ENCODE data around the gene UBXN1. TPM values are rescaled to one million over a fixed set of nuclear protein-coding genes. Genes with fewer than 3 reads are reported as not detected.
A peak's percentile ranks its signal among the peaks of the same experiment; 100 is the strongest.

Gene UBXN1
- total RNA-seq, 1 experiment from 2014 or later = 118 TPM

DNA sequence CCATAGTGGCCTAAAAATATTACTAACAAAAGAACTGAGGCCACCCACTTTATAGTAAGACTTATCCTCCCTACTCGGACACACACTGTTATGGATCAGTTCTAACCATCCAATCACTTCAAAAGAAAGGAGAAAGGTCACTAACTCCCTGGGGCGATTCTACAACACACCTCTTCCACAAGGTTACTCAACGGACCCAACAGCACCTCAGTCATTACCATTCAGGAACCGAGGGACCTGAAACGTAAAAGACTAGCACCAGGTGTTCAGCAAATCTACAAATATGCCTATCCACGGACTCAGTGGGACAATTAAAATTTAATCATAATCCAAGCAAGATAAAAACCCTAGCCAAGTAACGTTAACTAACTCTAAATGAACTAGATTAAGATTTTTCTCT, 46.8 kb upstream of the UBXN1 start:
- H3K4ac ChIP-seq (ENCODE audit: low read depth, low read length) = no peak overlapping the region
- peak overlapping the region in 2 of 3 experiments; percentile 67 to 92; a peak in 5 of 7 replicates for H3K27ac Mint-ChIP-seq
- H3K14ac ChIP-seq (ENCODE audit: insufficient read depth, low read length) = no peak overlapping the region
- peaks cover 25% of the 10 kb centered on the region for H3K23me2 ChIP-seq (ENCODE audit: insufficient read length, low read depth, low read length, poor library complexity, severe bottlenecking)
- no peak overlapping the region for H3K18ac ChIP-seq (ENCODE audit: insufficient read length, low read depth, low read length)
- no peaks in the 10 kb centered on the region for H3K4me1 ChIP-seq (ENCODE audit: insufficient read depth, low read length)
- peaks cover 38 to 55% (median 49%) of the 10 kb centered on the region in 3 experiments for H3K36me3 Mint-ChIP-seq (ENCODE audit: insufficient read depth in 1 of 3, low read depth in 3 of 3)
- no peak for TF ChIP-seq CTCF (conservative IDR thresholded peaks at IDR 0.05)
- no peak overlapping the region for H3K56ac ChIP-seq (ENCODE audit: insufficient read length, low read depth, low read length)
- no peak overlapping the region for H2BK20ac ChIP-seq (ENCODE audit: low read depth, low read length, poor library complexity, severe bottlenecking)
- no peak overlapping the region for H2BK5ac ChIP-seq (ENCODE audit: insufficient read length, low read length)
- H3K4me2 ChIP-seq (ENCODE audit: insufficient read depth, insufficient read length, low read length) = peak overlapping the region; percentile 99
- no peaks in the 10 kb centered on the region for H4K20me1 ChIP-seq (ENCODE audit: control insufficient read depth, insufficient read depth, insufficient read length)
- no peaks in the 10 kb centered on the region for H3K27me3 Mint-ChIP-seq (ENCODE audit: low read depth)
- H3K9me3 Mint-ChIP-seq = no peaks in the 10 kb centered on the region
- H4K5ac ChIP-seq (ENCODE audit: insufficient read length, low read depth, low read length) = no peak overlapping the region
- H3K4me1 Mint-ChIP-seq = peaks cover 20 to 27% of the 10 kb centered on the region in 2 experiments
- no peak overlapping the region for H4K8ac ChIP-seq (replicated peaks; ENCODE audit: insufficient read length, low read depth, low read length)
- no peak overlapping the region for H2BK120ac ChIP-seq (ENCODE audit: low read depth, low read length, poor library complexity, severe bottlenecking)
- H3K79me2 ChIP-seq (ENCODE audit: insufficient read depth, low read length) = peaks cover 30% of the 10 kb centered on the region
- WGBS (ENCODE audit: extremely low coverage, insufficient read length, low lambda C conversion rate) = no CpG with 5 or more reads among the region's 7 CpGs
- peaks cover 6% of the 10 kb centered on the region for H3K79me1 ChIP-seq (ENCODE audit: insufficient read depth, low read depth, low read length, poor library complexity, severe bottlenecking)
- H3K9ac ChIP-seq (ENCODE audit: extremely low read depth, insufficient read length, low read length) = peak overlapping the region; percentile 94
- no peak overlapping the region for H4K91ac ChIP-seq (ENCODE audit: insufficient read length, low read depth, low read length)
- H2AK5ac ChIP-seq (ENCODE audit: insufficient read length, low read length) = no peak overlapping the region
- no peak overlapping the region for H2AFZ ChIP-seq (ENCODE audit: low read length)
- DNase-seq = no peak
- no peak overlapping the region for H2BK12ac ChIP-seq (ENCODE audit: insufficient read length, low read depth, low read length)
- no peaks in the 10 kb centered on the region for H3K9me3 ChIP-seq (ENCODE audit: control insufficient read depth, low read depth, low read length)
- H2BK15ac ChIP-seq (ENCODE audit: low read depth, low read length) = no peak overlapping the region
- H3K27me3 ChIP-seq (ENCODE audit: insufficient read depth, low read length) = no peaks in the 10 kb centered on the region
- peak overlapping the region; percentile 89 to 95 for H3K4me3 Mint-ChIP-seq
- no peak overlapping the region for H3T11ph ChIP-seq (ENCODE audit: low read length)
- no peak overlapping the region for H3K23ac ChIP-seq (ENCODE audit: insufficient read length, low read depth, low read length)
- H3K27ac ChIP-seq (ENCODE audit: insufficient read length, low read depth, low read length) = no peak overlapping the region
